ENCODE measurements around the gene SIX1.

SIX1 gene

GRCh38 chr14:60642270-60643140, 6.8 kb downstream of the SIX1 start:
- TF ChIP-seq, protein P1, sequence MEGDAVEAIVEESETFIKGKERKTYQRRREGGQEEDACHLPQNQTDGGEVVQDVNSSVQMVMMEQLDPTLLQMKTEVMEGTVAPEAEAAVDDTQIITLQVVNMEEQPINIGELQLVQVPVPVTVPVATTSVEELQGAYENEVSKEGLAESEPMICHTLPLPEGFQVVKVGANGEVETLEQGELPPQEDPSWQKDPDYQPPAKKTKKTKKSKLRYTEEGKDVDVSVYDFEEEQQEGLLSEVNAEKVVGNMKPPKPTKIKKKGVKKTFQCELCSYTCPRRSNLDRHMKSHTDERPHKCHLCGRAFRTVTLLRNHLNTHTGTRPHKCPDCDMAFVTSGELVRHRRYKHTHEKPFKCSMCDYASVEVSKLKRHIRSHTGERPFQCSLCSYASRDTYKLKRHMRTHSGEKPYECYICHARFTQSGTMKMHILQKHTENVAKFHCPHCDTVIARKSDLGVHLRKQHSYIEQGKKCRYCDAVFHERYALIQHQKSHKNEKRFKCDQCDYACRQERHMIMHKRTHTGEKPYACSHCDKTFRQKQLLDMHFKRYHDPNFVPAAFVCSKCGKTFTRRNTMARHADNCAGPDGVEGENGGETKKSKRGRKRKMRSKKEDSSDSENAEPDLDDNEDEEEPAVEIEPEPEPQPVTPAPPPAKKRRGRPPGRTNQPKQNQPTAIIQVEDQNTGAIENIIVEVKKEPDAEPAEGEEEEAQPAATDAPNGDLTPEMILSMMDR (IDR thresholded peaks at IDR 0.05; ENCODE audit: control insufficient read depth, extremely low read depth, insufficient read depth), result no peak
- H3K4me3 ChIP-seq (ENCODE audit: low read depth, low read length), result no peak overlapping the region
- DNase-seq (ENCODE audit: low read depth), result no peak

DNA sequence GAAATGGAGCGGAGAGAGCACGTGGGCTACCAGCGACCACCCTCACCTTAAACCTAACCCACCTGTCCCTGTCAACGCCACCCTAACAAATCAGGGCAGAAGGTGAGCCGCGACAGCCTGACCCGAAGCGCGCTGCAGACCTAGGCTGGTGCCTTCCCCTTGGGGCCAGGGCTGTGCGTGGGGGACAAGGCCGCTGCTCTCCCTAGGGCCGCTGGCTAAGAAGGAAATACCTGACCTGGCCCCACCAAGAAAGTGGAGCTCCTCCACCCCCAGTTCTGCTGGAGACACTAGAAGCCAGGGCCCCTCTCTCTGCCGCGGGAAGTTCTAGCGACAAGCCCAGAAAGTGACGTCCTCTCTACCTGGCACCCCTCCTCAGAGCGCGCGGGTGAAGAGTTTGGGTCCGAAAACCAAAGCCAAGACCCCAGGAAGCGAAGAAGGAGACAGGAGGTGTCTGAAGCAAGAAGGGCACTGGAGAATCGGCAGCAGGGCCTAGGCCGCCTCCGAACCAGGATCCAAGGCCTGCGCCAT, 7.5 kb downstream of the SIX1 start:
- DNase-seq (ENCODE audit: low read depth), result no peak
- no peak overlapping the region for H3K4me3 ChIP-seq (ENCODE audit: low read depth, low read length)
- TF ChIP-seq, protein P1 (IDR thresholded peaks at IDR 0.05; ENCODE audit: control insufficient read depth, extremely low read depth, insufficient read depth), result no peak

DNA sequence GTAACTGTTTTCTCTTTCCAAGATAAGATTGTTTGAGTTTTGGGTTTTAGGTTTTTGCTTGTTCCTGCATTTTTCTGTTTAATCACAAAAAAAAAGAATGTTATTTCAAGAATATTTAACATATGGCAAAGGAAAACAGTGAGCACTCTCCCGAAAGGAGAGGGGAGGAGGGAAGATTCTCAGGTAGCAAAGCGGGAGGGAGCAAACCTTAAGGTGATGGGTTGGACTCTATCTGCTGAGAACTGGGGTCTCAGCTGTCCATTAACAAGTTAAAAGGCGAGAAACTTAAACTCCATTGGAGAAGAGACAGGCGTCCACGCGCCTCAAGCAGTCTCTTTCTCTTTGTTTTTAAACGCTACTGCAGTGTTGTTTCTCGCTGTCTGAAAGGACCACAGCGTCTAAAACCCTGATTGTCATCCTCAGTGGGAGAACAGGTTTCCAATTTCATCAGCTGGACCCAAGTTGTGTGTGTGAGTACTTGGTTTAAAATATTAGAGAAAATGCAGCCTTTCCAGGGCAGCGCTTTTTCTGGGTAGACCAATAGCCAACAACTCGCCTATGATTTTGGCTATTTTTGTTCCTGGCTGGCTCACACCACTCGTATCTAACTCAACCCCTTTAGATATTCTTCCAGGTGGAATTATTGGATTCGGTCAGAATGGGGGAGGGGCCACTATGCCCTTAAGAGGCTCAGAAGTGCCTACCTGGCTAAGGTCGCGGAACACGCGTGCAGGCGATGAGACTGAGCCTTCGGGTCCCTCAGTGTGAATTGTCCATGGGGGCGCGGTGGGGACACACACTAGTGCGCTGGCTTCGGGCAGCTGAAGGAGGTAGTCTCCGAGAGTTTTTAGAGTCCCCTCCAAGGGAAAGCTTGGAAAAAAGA, 8.2 kb downstream of the SIX1 start:
- H3K4me3 ChIP-seq (ENCODE audit: low read depth, low read length), result no peak overlapping the region
- DNase-seq (ENCODE audit: low read depth), result no peak
- TF ChIP-seq, protein P1 (IDR thresholded peaks at IDR 0.05; ENCODE audit: control insufficient read depth, extremely low read depth, insufficient read depth), result no peak

DNA sequence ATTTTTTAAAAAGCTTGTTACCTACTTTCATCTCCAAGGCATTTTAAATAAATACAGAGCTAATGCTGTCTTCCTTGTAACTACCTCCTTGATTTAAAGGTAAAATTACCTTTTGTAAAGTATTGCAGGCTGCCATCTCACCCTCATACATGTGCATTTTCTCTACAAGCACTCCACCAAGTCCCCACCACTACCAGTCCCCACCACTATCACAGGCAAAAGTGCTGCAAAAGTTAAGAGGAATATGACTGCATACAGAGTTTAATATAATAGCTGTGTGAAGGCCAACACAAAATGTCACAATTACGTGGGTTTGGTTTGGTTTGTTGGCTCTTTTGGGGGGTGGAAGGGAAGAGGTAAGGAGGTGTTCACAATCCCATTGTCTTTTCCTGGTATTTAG, 9.6 kb downstream of the SIX1 start:
- no peak overlapping the region for H3K4me3 ChIP-seq (ENCODE audit: low read depth, low read length)
- TF ChIP-seq, protein P1 (IDR thresholded peaks at IDR 0.05; ENCODE audit: control insufficient read depth, extremely low read depth, insufficient read depth), result no peak
- no peak for DNase-seq (ENCODE audit: low read depth)

DNA sequence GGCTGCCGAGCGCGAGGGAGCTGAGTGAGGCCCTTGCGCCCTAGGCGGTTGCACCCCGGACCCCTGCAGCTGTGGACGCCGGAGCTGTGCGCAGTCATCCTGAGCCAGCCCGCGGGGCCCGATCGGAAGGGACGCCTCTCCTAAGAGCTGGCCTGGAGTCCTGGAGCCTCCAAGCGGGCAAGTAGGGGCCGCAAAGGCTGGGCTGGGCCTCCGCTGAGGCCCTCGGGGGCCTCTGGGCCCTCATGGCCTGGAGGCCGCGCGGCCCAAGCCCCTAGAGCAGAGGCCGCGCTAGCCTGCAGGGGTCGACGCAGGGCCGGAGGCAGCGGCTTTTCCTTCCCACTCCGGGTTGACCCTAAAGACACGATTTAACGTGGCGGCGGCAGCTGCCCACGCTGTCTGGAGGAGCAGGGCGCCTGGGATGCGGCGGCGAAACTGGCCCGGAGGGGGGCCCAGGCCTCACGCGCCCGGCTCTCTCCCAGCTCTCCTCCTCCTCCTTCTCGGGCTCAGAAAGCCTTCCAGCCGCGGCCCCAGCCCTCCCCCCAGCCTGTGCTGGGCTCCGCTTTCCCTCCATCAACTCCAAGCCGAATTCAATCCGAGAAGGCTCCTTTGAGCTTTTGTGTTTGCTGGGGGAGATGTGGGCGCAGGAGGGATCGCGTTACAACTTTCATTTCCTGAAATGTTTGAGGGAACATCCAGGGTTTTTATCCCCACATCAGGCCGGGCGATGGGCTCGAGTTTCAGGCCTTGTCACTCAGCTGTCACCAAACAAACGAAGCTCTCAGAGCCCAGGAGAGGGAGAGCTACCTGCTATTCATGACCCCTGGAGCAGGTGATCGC, 11.6 kb downstream of the SIX1 start:
- TF ChIP-seq, protein P1 (IDR thresholded peaks at IDR 0.05; ENCODE audit: control insufficient read depth, extremely low read depth, insufficient read depth), result no peak
- no peak for DNase-seq (ENCODE audit: low read depth)
- no peak overlapping the region for H3K4me3 ChIP-seq (ENCODE audit: low read depth, low read length)

- DNase-seq (ENCODE audit: low read depth), result no peak
- TF ChIP-seq, protein P1 (IDR thresholded peaks at IDR 0.05; ENCODE audit: control insufficient read depth, extremely low read depth, insufficient read depth), result no peak
- H3K4me3 ChIP-seq (ENCODE audit: low read depth, low read length), result no peak overlapping the region
These were observed 12.3 kb downstream of the SIX1 start for GRCh38 chr14:60636879-60637478.

Data from LNCaP clone FGC (cell line).